Activated naive CD8-positive, alpha-beta T cell treated with anti-CD3 and anti-CD28 coated beads, Interleukin-2, amount 50 U/mL, for 24 hours (primary cell): Measurements from ENCODE around the gene PDGFC.
A peak's percentile ranks its signal among the peaks of the same experiment; 100 is the strongest.

Source experiments
- ATAC-seq: fragments of 150-1000 bp; cut with Tn5 transposase; one replicate; pipeline ENCODE4 v1.10.0; 2021
- DNase-seq: peaks from one replicate; pipeline ENCODE4 v3.0.0; 2021
- H3K27ac Mint-ChIP-seq: one replicate; pipeline ENCODE4 v1.8.0; 2021; ENCODE audit warnings: mild to moderate bottlenecking, mixed read lengths
- H3K27me3 Mint-ChIP-seq: one replicate; pipeline ENCODE4 v1.8.0; 2021; ENCODE audit warnings: mixed read lengths
- H3K36me3 Mint-ChIP-seq: one replicate; pipeline ENCODE4 v1.8.0; 2021; ENCODE audit warnings: low read depth, mixed read lengths
- H3K4me1 Mint-ChIP-seq: one replicate; pipeline ENCODE4 v1.8.0; 2021; ENCODE audit warnings: mixed read lengths
- H3K4me3 Mint-ChIP-seq: one replicate; pipeline ENCODE4 v1.8.0; 2021; ENCODE audit warnings: mild to moderate bottlenecking, moderate library complexity, mixed read lengths
- H3K9me3 Mint-ChIP-seq: one replicate; pipeline ENCODE4 v1.8.0; 2021; ENCODE audit warnings: mixed read lengths

PDGFC gene

DNA sequence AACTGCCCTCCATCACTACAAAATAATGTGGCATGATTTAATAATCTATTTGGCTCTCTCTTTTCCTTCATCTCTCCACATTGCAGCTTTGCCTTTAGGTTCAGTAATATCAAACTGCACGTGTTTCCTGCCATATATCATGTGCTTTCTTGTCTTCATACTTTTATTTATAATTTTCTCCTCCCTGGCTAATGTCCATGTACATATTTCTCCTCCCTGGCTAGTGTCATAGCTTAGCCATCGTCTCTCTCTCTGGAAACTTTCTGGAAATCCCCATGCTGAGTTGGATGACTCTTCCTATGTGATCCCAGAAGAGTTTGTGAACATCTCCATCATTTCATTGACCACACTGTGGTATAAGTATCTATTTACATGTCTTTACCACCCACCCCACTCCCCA lies 21.3 kb upstream of the PDGFC start:
- no peak overlapping the region for H3K27ac Mint-ChIP-seq
- DNase-seq (no peak), ATAC-seq (no peak)
- H3K4me3 Mint-ChIP-seq: no peak overlapping the region
- no peaks in the 10 kb centered on the region for H3K4me1 Mint-ChIP-seq
- H3K27me3 Mint-ChIP-seq: no peaks in the 10 kb centered on the region
- H3K36me3 Mint-ChIP-seq: no peaks in the 10 kb centered on the region
- H3K9me3 Mint-ChIP-seq: peaks cover 20% of the 10 kb centered on the region

- no peak for ATAC-seq
- Mint-ChIP-seq H3K4me3 (no peak overlapping the region), H3K27me3 (no peaks in the 10 kb centered on the region)
These were observed 19.6 kb upstream of the PDGFC start for GRCh38 chr4:156991161-156991560.

DNA sequence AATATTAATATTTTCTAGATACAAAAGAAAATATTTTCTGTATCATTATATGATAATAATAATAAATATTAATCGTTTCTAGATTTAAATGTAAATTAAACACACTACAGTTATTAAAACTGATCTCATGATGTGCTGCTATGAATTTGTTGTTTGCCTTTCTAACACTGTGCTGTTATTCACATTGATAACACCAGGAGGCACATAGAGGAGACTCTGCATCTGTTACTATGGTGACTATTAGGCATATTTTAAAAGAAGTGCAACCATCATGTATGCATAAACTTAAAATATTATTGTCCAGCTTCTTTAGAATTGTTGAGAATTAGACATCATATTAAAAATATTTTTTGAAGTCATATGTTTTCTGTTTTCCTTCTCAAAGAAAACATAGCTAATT lies 11.8 kb upstream of the PDGFC start:
- Mint-ChIP-seq H3K4me3 (no peak overlapping the region), H3K36me3 (no peaks in the 10 kb centered on the region), H3K27me3 (peaks cover 3% of the 10 kb centered on the region), H3K27ac (no peak overlapping the region), H3K4me1 (no peaks in the 10 kb centered on the region), H3K9me3 (peaks cover 19% of the 10 kb centered on the region)
- DNase-seq (no peak), ATAC-seq (no peak)

More at GRCh38 chr4:156991161-156991560, 19.6 kb upstream of the PDGFC start:
- Mint-ChIP-seq H3K4me1 (no peaks in the 10 kb centered on the region), H3K9me3 (peaks cover 20% of the 10 kb centered on the region), H3K36me3 (no peaks in the 10 kb centered on the region), H3K27ac (no peak overlapping the region)
- no peak for DNase-seq

- no peak overlapping the region for H3K27ac Mint-ChIP-seq
These were observed 9.7 kb upstream of the PDGFC start for GRCh38 chr4:156981262-156981769.

DNA sequence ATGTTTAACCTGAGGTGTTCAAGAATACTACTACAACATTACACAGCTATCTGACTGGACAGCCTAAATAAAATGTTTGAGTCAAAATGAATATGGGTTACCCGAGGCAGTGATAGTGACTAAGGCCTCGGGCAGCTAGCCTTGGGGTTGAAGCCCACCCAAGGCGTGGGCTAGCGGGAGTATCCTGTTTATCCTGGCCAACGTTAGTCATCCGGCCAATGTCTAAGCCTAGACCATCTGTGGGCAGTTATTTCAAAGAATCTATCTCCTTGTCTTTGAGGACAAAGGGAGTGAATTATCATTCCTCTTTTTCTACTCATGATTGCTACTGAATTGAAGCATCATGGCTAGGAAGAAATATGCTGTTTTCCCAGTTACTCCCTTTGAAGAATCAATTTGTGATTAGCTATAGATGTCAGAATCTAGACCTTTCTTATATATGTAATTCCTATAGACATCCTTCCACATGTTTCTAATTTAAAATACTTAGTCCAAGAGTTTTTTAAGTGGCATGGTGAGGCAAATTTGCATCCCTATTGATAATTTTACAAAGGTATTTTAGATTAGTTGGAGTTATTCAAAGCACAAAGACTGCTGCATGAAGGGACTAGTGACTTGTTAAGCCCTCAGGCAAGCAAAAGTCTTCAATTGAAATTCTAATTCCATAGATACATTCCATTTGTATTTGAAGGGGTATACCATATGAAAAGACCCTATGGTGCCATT lies 6.0 kb upstream of the PDGFC start:
- Mint-ChIP-seq H3K36me3 (no peaks in the 10 kb centered on the region), H3K27me3 (peaks cover 23% of the 10 kb centered on the region), H3K4me3 (no peak overlapping the region), H3K9me3 (peaks cover 4% of the 10 kb centered on the region), H3K4me1 (no peaks in the 10 kb centered on the region), H3K27ac (no peak overlapping the region)
- ATAC-seq (no peak), DNase-seq (no peak)

More at GRCh38 chr4:156981262-156981769, 9.7 kb upstream of the PDGFC start:
- no peaks in the 10 kb centered on the region for H3K4me1 Mint-ChIP-seq
- no peak for DNase-seq
- no peak for ATAC-seq
- H3K36me3 Mint-ChIP-seq: no peaks in the 10 kb centered on the region
- H3K27me3 Mint-ChIP-seq: peaks cover 9% of the 10 kb centered on the region
- H3K4me3 Mint-ChIP-seq: no peak overlapping the region
- H3K9me3 Mint-ChIP-seq: peaks cover 11% of the 10 kb centered on the region

DNA sequence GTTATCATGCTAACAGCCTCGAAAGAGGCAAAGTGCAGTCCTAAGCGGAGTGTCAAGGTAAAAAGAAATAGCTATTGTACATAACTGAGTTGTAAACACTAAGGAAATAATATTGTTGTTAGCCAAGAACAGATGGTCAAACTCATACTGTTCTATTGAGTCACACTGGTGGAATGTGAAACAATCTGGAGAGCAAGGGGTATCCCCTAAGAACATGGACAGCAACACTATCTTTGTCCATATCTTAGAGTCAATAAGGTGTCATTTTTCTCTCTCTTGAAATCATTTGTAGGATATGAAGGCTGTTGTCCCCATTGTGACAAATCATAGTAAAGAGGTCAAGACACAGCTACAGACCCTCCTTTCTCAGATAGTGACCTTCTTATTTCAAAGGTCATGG lies 4.5 kb upstream of the PDGFC start:
- H3K9me3 Mint-ChIP-seq: peaks cover 4% of the 10 kb centered on the region
- no peak overlapping the region for H3K4me3 Mint-ChIP-seq
- peaks cover 2% of the 10 kb centered on the region for H3K4me1 Mint-ChIP-seq
- H3K27ac Mint-ChIP-seq: no peak overlapping the region
- peaks cover 28% of the 10 kb centered on the region for H3K27me3 Mint-ChIP-seq
- H3K36me3 Mint-ChIP-seq: no peaks in the 10 kb centered on the region
- DNase-seq (no peak), ATAC-seq (no peak)

DNA sequence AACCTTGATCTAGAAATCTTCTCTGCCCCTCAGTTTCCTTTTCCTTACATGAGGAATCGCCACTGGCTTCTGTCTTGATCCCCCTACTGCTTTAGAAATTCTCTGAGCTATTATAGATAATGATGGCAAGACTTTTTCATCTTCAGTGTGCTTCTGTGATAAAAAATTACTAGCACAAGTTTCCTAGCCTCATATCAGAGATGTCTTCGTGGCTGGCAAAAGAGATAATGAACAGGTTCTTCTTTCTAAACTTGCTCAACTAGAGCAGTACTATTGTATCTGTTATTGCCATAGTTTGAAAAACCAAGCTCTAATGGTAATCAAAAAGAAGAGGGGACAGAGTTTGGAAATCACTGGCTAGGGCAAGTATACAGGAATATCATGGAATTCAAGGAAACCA lies 4.1 kb upstream of the PDGFC start:
- no peak for DNase-seq
- Mint-ChIP-seq H3K27ac (no peak overlapping the region), H3K27me3 (peaks cover 31% of the 10 kb centered on the region), H3K36me3 (no peaks in the 10 kb centered on the region), H3K4me1 (peaks cover 5% of the 10 kb centered on the region), H3K4me3 (no peak overlapping the region), H3K9me3 (peaks cover 4% of the 10 kb centered on the region)
- ATAC-seq: no peak

DNA sequence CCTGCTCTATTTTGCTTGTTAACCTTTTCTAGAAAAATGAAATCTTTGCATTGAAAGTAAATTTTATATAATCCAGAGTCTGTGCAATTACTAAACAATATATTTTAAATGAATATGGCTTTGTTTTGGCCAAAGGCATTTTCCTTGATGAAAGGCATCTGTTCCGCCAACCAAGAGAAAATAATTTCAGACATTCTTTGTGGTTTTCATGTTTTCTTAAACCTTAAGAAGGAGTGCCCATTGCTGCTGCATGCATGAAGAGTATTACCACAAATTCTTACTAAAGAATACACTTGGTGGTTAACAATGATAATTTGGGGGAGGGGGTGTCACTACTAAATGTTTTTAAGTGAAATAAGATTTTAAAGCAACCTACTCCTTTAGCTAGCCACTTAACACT lies 2.7 kb upstream of the PDGFC start:
- H3K4me3 Mint-ChIP-seq: no peak overlapping the region
- H3K27ac Mint-ChIP-seq: no peak overlapping the region
- H3K27me3 Mint-ChIP-seq: peaks cover 43% of the 10 kb centered on the region
- H3K36me3 Mint-ChIP-seq: peaks cover 2% of the 10 kb centered on the region
- H3K9me3 Mint-ChIP-seq: peaks cover under 1% of the 10 kb centered on the region
- DNase-seq: no peak
- ATAC-seq: no peak
- H3K4me1 Mint-ChIP-seq: peaks cover 13% of the 10 kb centered on the region

DNA sequence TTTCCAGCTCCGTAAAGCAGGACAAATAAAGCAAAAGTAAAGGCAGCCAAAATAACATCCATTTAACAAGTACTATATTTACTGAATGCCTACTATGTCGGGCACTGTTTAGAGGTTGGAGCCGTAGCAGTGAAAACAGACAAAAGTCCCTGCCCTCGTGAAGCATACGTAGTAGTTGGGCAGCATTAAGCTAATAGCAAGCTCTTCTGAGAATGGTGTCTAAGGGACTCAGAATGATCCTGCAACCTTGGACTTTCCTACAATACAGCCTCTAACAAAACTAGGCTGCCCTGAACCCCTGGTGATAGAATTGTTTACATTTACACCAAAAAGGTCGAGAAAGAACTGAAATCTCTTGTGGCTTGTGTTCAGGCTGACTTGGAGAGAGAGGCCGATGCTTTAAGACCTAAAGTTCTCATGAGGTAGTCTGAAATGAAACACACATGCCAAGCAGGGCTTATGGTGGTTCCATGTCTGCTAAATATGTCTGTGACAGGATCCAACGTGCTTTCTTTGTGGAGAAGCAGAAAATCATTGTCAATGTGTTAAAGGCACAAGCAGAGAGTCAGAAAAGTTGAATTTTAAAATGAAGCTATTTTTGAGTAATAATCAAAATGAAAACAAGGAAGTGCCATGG lies 898 bp upstream of the PDGFC start:
- H3K4me1 Mint-ChIP-seq: peaks cover 13% of the 10 kb centered on the region
- ATAC-seq (no peak), DNase-seq (no peak)
- H3K9me3 Mint-ChIP-seq: peaks cover 4% of the 10 kb centered on the region
- H3K36me3 Mint-ChIP-seq: peaks cover 2% of the 10 kb centered on the region
- H3K4me3 Mint-ChIP-seq: no peak overlapping the region
- H3K27me3 Mint-ChIP-seq: peaks cover 58% of the 10 kb centered on the region
- H3K27ac Mint-ChIP-seq: no peak overlapping the region

- ATAC-seq (peak; percentile 10), DNase-seq (no peak)
- Mint-ChIP-seq H3K9me3 (peaks cover 4% of the 10 kb centered on the region), H3K36me3 (peaks cover 2% of the 10 kb centered on the region), H3K4me1 (peaks cover 13% of the 10 kb centered on the region), H3K4me3 (peak overlapping the region; percentile 25), H3K27me3 (peaks cover 57% of the 10 kb centered on the region), H3K27ac (no peak overlapping the region)
These were observed 379 bp downstream of the PDGFC start for GRCh38 chr4:156971165-156971675.

DNA sequence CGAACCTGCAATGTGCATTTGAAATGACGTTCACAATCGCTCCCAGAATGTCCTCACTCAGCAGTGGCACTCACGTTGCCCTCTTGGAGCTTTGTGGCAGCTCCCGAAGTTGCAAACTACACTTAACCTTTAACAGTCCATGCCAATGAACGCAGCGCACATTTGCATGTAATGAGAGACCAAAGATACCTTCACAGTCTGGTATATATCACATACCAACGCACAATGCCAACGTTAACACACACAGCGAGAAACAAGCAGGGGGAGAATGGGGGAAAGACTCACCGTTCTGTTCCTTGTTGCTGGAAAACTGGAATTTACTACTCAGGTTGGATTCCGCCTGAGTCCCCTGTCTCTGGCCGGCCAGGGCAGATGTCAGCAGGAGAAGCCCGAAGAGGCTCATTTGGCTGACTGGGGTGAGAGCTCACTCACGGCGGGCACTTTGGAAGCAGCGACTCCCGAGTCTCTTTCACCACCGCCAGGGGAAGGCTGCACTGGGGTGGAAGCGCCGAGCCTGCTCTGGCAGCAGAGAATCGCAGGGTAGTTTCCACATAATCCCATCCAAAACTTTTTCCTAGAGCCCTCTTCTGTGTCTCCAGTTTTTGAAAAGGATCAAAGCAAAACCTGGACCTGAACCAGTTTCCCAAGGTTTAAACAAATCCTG lies 966 bp downstream of the PDGFC start:
- Mint-ChIP-seq H3K27me3 (peaks cover 57% of the 10 kb centered on the region), H3K36me3 (peaks cover 2% of the 10 kb centered on the region), H3K4me1 (peaks cover 13% of the 10 kb centered on the region), H3K9me3 (peaks cover 4% of the 10 kb centered on the region), H3K27ac (peak overlapping the region; percentile 35), H3K4me3 (peak overlapping the region; percentile 25)
- DNase-seq (peak; percentile 4), ATAC-seq (peak; percentile 44)

GRCh38 chr4:156969911-156970310 lies 1.7 kb downstream of the PDGFC start:
- Mint-ChIP-seq H3K36me3 (peaks cover 2% of the 10 kb centered on the region), H3K27ac (no peak overlapping the region), H3K4me3 (peak overlapping the region; percentile 25), H3K27me3 (peaks cover 57% of the 10 kb centered on the region), H3K9me3 (peaks cover 4% of the 10 kb centered on the region), H3K4me1 (peaks cover 13% of the 10 kb centered on the region)
- no peak for DNase-seq
- ATAC-seq: no peak

- Mint-ChIP-seq H3K27me3 (peaks cover 57% of the 10 kb centered on the region), H3K9me3 (peaks cover 4% of the 10 kb centered on the region), H3K4me3 (no peak overlapping the region), H3K36me3 (peaks cover 2% of the 10 kb centered on the region), H3K27ac (no peak overlapping the region), H3K4me1 (peaks cover 13% of the 10 kb centered on the region)
- DNase-seq: no peak
- ATAC-seq: no peak
These were observed 2.5 kb downstream of the PDGFC start for GRCh38 chr4:156969101-156969500.

- DNase-seq (peak; percentile 32), ATAC-seq (no peak)
- peaks cover 52% of the 10 kb centered on the region for H3K27me3 Mint-ChIP-seq
- H3K9me3 Mint-ChIP-seq: peaks cover 4% of the 10 kb centered on the region
- H3K36me3 Mint-ChIP-seq: peaks cover 2% of the 10 kb centered on the region
- no peak overlapping the region for H3K4me3 Mint-ChIP-seq
- H3K4me1 Mint-ChIP-seq: peaks cover 13% of the 10 kb centered on the region
- H3K27ac Mint-ChIP-seq: no peak overlapping the region
These were observed 3.1 kb downstream of the PDGFC start for GRCh38 chr4:156968479-156968984.
